Measurements from ENCODE around the gene SMARCD1.

The SMARCD1 gene

GRCh38 chr12:50084775-50085614 is at the start of gene SMARCD1:
TSS of gene SMARCD1 (plus strand) at chr12:50085342. CDS start at chr12:50085370, 28 bp downstream.
- peak; percentile 87 to 91 for DNase-seq

GRCh38 chr12:50038336-50038735 is 46.8 kb upstream of the SMARCD1 start:
- DNase-seq = no peak

- DNase-seq = peak; percentile 94 to 95
Measured at GRCh38 chr12:50039151-50039835, 45.8 kb upstream of the SMARCD1 start.

GRCh38 chr12:50040657-50041056 is 44.5 kb upstream of the SMARCD1 start:
- no peak for DNase-seq

GRCh38 chr12:50041062-50041860 is 43.9 kb upstream of the SMARCD1 start:
- DNase-seq = no peak

- DNase-seq = no peak
Measured at GRCh38 chr12:50041962-50042361, 43.2 kb upstream of the SMARCD1 start.

GRCh38 chr12:50042693-50043092 is 42.4 kb upstream of the SMARCD1 start:
- peak in 1 of 2 experiments; percentile 23 for DNase-seq

- DNase-seq = no peak
Measured at GRCh38 chr12:50043308-50043707, 41.8 kb upstream of the SMARCD1 start.

- DNase-seq = no peak
Measured at GRCh38 chr12:50043854-50044253, 41.3 kb upstream of the SMARCD1 start.

- DNase-seq = no peak
Measured at GRCh38 chr12:50047693-50048250, 37.4 kb upstream of the SMARCD1 start.

- no peak for DNase-seq
Measured at GRCh38 chr12:50049254-50050118, 35.7 kb upstream of the SMARCD1 start.

GRCh38 chr12:50050119-50050385 is 35.1 kb upstream of the SMARCD1 start:
- no peak for DNase-seq

GRCh38 chr12:50050410-50051098 is 34.6 kb upstream of the SMARCD1 start:
- DNase-seq = no peak

GRCh38 chr12:50051101-50051806 is 33.9 kb upstream of the SMARCD1 start:
- no peak for DNase-seq

GRCh38 chr12:50052544-50052943 is 32.6 kb upstream of the SMARCD1 start:
- no peak for DNase-seq

GRCh38 chr12:50052964-50053363 is 32.2 kb upstream of the SMARCD1 start:
- DNase-seq = no peak

GRCh38 chr12:50053583-50053982 is 31.6 kb upstream of the SMARCD1 start:
- no peak for DNase-seq

GRCh38 chr12:50055831-50056638 is 29.1 kb upstream of the SMARCD1 start:
- peak; percentile 61 to 70 for DNase-seq

GRCh38 chr12:50056639-50056976 is 28.5 kb upstream of the SMARCD1 start:
- no peak for DNase-seq
